Neuronal stem cell (in vitro differentiated cells): ENCODE results near the gene SCGN.

Source experiments
- DNase-seq: peaks from one replicate; pipeline ENCODE4 v3.0.0-alpha.2; 2013; ENCODE audit warnings: low spot score
- H2AFZ ChIP-seq: one replicate; pipeline ENCODE4 v1.6.1; 2013; ENCODE audit warnings: mild to moderate bottlenecking, low read length, inconsistent platforms
- H2AK5ac ChIP-seq: 2 replicates; pipeline ENCODE4 v1.6.1; 2013; ENCODE audit warnings: low read depth, mild to moderate bottlenecking, inconsistent platforms, low read length, moderate library complexity, mixed read lengths
- H2BK120ac ChIP-seq: 2 replicates; pipeline ENCODE4 v1.6.1; 2013; ENCODE audit warnings: low read depth, mild to moderate bottlenecking, inconsistent platforms, low read length, moderate library complexity, mixed read lengths
- H2BK12ac ChIP-seq: one replicate; pipeline ENCODE4 v1.6.1; 2013; ENCODE audit warnings: low read length, inconsistent platforms
- H2BK15ac ChIP-seq: 2 replicates; pipeline ENCODE4 v1.6.1; 2013; ENCODE audit warnings: mild to moderate bottlenecking, low read length, inconsistent platforms, mixed read lengths
- H2BK5ac ChIP-seq: one replicate; pipeline ENCODE4 v1.6.1; 2013; ENCODE audit warnings: inconsistent platforms, mild to moderate bottlenecking, low read length, moderate library complexity
- H3K14ac ChIP-seq: one replicate; pipeline ENCODE4 v1.6.1; 2013; ENCODE audit warnings: low read length, inconsistent platforms
- H3K18ac ChIP-seq: 2 replicates; pipeline ENCODE4 v1.6.1; 2013; ENCODE audit warnings: low read length, inconsistent platforms
- H3K23ac ChIP-seq: 2 replicates; pipeline ENCODE4 v1.6.1; 2013; ENCODE audit warnings: low read depth, mild to moderate bottlenecking, mixed read lengths, low read length, inconsistent platforms; ENCODE audit not compliant: poor library complexity
- H3K27ac ChIP-seq: replicated peaks from 3 replicates; pipeline ENCODE4 v1.5.1; 2013; ENCODE audit warnings: low read length, inconsistent platforms
- H3K27me3 ChIP-seq, 3 experiments: 2 replicates each; pipeline ENCODE4 v1.6.1; 2013; ENCODE audit warnings: low read length in 3 of 3, mild to moderate bottlenecking in 2 of 3, inconsistent platforms in 1 of 3, low read depth in 1 of 3, mixed read lengths in 1 of 3, moderate library complexity in 1 of 3; ENCODE audit not compliant: control insufficient read depth in 3 of 3, insufficient read depth in 3 of 3
- H3K36me3 ChIP-seq, 2 donors: replicated peaks in 1 of 2; 2 replicates each; pipeline ENCODE4 v1.6.1; 2013; ENCODE audit warnings: low read length in 2 of 2; ENCODE audit not compliant: control insufficient read depth in 2 of 2, insufficient read depth in 2 of 2
- H3K4ac ChIP-seq: 2 replicates; pipeline ENCODE4 v1.6.1; 2013; ENCODE audit warnings: inconsistent platforms, mild to moderate bottlenecking, low read length, moderate library complexity
- H3K4me1 ChIP-seq, 2 donors: 1 replicate in 1 of 2; 2 replicates in 1 of 2; pipeline ENCODE4 v1.6.1; 2013; ENCODE audit warnings: low read length in 2 of 2, low read depth in 1 of 2; ENCODE audit not compliant: control insufficient read depth in 2 of 2, insufficient read depth in 1 of 2
- H3K4me2 ChIP-seq: one replicate; pipeline ENCODE4 v1.6.1; 2013; ENCODE audit warnings: mild to moderate bottlenecking, low read length, inconsistent platforms; ENCODE audit not compliant: insufficient read depth, poor library complexity, severe bottlenecking
- H3K4me3 ChIP-seq, 2 donors: 2 replicates each; pipeline ENCODE4 v1.5.1; 2013; ENCODE audit warnings: low read length in 2 of 2, mild to moderate bottlenecking in 2 of 2, inconsistent platforms in 1 of 2, moderate library complexity in 1 of 2
- H3K79me1 ChIP-seq: one replicate; pipeline ENCODE4 v1.6.1; 2013; ENCODE audit warnings: low read depth, mild to moderate bottlenecking, inconsistent platforms, low read length, moderate library complexity
- H3K9ac ChIP-seq: one replicate; pipeline ENCODE4 v1.6.1; 2013; ENCODE audit warnings: mild to moderate bottlenecking, low read depth, low read length, inconsistent platforms; ENCODE audit not compliant: poor library complexity
- H3K9me3 ChIP-seq, 2 donors: replicated peaks in 1 of 2; 2 replicates each; pipeline versions ENCODE3 to v1.6.1; 2013; ENCODE audit warnings: low read length in 2 of 2, mild to moderate bottlenecking in 2 of 2, inconsistent platforms in 1 of 2, low read depth in 1 of 2, mixed read lengths in 1 of 2, moderate library complexity in 1 of 2; ENCODE audit not compliant: control insufficient read depth in 2 of 2, insufficient read depth in 1 of 2
- H4K8ac ChIP-seq: one replicate; pipeline ENCODE4 v1.6.1; 2013; ENCODE audit warnings: low read depth, mild to moderate bottlenecking, inconsistent platforms, low read length, moderate library complexity
- H4K91ac ChIP-seq: one replicate; pipeline ENCODE4 v1.6.1; 2013; ENCODE audit warnings: low read length, low read depth, mild to moderate bottlenecking, inconsistent platforms; ENCODE audit not compliant: poor library complexity
- WGBS, 2 donors: extraction: QIAGEN DNeasy Blood & Tissue Kit; methylation state at CpG; one replicate each; pipeline ENCODE4 v1.1.7; 2013; ENCODE audit warnings: missing lambda C conversion rate in 2 of 2, mixed read lengths in 1 of 2; ENCODE audit not compliant: insufficient read length in 2 of 2, insufficient replicate concordance in 1 of 2; ENCODE audit errors: extremely low coverage in 2 of 2; 5-methylcytosine and 5-hydroxymethylcytosine counted together

The SCGN gene

GRCh38 chr6:25731721-25732120 is 79.7 kb downstream of the SCGN start:
- no peaks in the 10 kb centered on the region for H3K4me1 ChIP-seq
- WGBS, 2 donors: no CpG with 5 or more reads among the region's 15 CpGs

GRCh38 chr6:25732468-25733198 is 80.6 kb downstream of the SCGN start:
- Histone ChIP-seq H3K36me3 (no peaks in the 10 kb centered on the region), H4K8ac (no peak overlapping the region), H3K79me1 (no peaks in the 10 kb centered on the region), H2AK5ac (no peak overlapping the region), H2BK5ac (no peak overlapping the region), H3K4me1 (no peaks in the 10 kb centered on the region), H3K4me3 (no peak overlapping the region), H3K14ac (no peak overlapping the region), H2BK12ac (no peak overlapping the region), H3K9me3 (peaks cover 0 to 2% of the 10 kb centered on the region in 2 donors), H3K27ac (no peak overlapping the region), H2AFZ (no peak overlapping the region), H3K18ac (no peak overlapping the region), H3K4ac (no peak overlapping the region), H2BK120ac (no peak overlapping the region), H3K4me2 (no peak overlapping the region), H2BK15ac (no peak overlapping the region), H3K27me3 (no peaks in the 10 kb centered on the region), H3K23ac (no peak overlapping the region), H3K9ac (no peak overlapping the region), H4K91ac (no peak overlapping the region)
- no CpG with 5 or more reads among the region's 30 CpGs for WGBS, 2 donors
- DNase-seq: no peak

More at GRCh38 chr6:25731721-25732120, 79.7 kb downstream of the SCGN start:
- no peak overlapping the region for H3K4me3 ChIP-seq
- H3K9ac ChIP-seq: no peak overlapping the region
- H2BK15ac ChIP-seq: no peak overlapping the region
- no peaks in the 10 kb centered on the region for H3K27me3 ChIP-seq
- no peak overlapping the region for H2BK12ac ChIP-seq
- H3K36me3 ChIP-seq: no peaks in the 10 kb centered on the region
- H2BK5ac ChIP-seq: no peak overlapping the region
- no peaks in the 10 kb centered on the region for H3K79me1 ChIP-seq
- H3K4ac ChIP-seq: no peak overlapping the region
- no peak overlapping the region for H3K23ac ChIP-seq
- no peak overlapping the region for H4K8ac ChIP-seq
- no peaks in the 10 kb centered on the region for H3K9me3 ChIP-seq
- no peak overlapping the region for H2AK5ac ChIP-seq
- no peak overlapping the region for H3K4me2 ChIP-seq
- H2BK120ac ChIP-seq: no peak overlapping the region
- no peak for DNase-seq
- H3K14ac ChIP-seq: no peak overlapping the region
- H2AFZ ChIP-seq: no peak overlapping the region
- H4K91ac ChIP-seq: no peak overlapping the region
- H3K27ac ChIP-seq: no peak overlapping the region
- no peak overlapping the region for H3K18ac ChIP-seq

DNA sequence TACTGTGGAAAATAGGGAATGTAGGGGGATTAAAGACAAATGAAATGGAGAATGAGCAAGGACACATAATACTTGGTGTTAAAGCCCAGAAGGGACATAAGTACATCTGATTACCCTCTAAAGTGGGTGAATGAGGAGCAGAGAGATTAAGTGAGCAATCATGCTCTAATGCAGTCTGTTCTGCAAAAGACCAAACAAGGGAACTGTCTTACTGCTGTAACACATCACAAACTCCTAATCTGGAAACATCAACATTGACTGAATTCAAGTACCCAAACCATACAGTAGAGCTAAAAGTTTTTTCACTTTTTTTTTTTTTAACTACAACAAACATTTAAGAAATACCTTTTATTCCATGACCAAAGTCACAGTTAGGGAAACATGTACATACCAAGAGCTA is 83.2 kb downstream of the SCGN start:
- H3K4me3 ChIP-seq: no peak overlapping the region
- no peak overlapping the region for H3K18ac ChIP-seq
- no peak overlapping the region for H2AK5ac ChIP-seq
- H3K9ac ChIP-seq: no peak overlapping the region
- no peaks in the 10 kb centered on the region for H3K79me1 ChIP-seq
- peaks cover 0 to 2% of the 10 kb centered on the region in 2 donors for H3K9me3 ChIP-seq
- H2BK15ac ChIP-seq: no peak overlapping the region
- no peak overlapping the region for H3K4ac ChIP-seq
- no peak overlapping the region for H2BK5ac ChIP-seq
- no peaks in the 10 kb centered on the region for H3K36me3 ChIP-seq
- H4K8ac ChIP-seq: no peak overlapping the region
- no peak overlapping the region for H3K27ac ChIP-seq
- no peaks in the 10 kb centered on the region for H3K27me3 ChIP-seq
- no peaks in the 10 kb centered on the region for H3K4me1 ChIP-seq
- no peak overlapping the region for H2BK12ac ChIP-seq
- H2AFZ ChIP-seq: no peak overlapping the region
- H4K91ac ChIP-seq: no peak overlapping the region
- H3K4me2 ChIP-seq: no peak overlapping the region
- DNase-seq: no peak
- no peak overlapping the region for H3K23ac ChIP-seq
- no peak overlapping the region for H3K14ac ChIP-seq
- H2BK120ac ChIP-seq: no peak overlapping the region

- DNase-seq: no peak
- Histone ChIP-seq H3K9me3 (no peaks in the 10 kb centered on the region), H4K8ac (no peak overlapping the region), H3K36me3 (no peaks in the 10 kb centered on the region), H3K9ac (no peak overlapping the region), H2AK5ac (no peak overlapping the region), H2BK12ac (no peak overlapping the region), H2BK5ac (no peak overlapping the region), H3K18ac (no peak overlapping the region), H2BK15ac (no peak overlapping the region), H3K23ac (no peak overlapping the region), H3K79me1 (no peaks in the 10 kb centered on the region), H3K4me3 (no peak overlapping the region), H4K91ac (no peak overlapping the region), H3K4me2 (no peak overlapping the region), H3K27me3 (no peaks in the 10 kb centered on the region), H2BK120ac (no peak overlapping the region), H3K14ac (no peak overlapping the region), H2AFZ (no peak overlapping the region), H3K4me1 (no peaks in the 10 kb centered on the region), H3K4ac (no peak overlapping the region), H3K27ac (no peak overlapping the region)
Observed at GRCh38 chr6:25743868-25744267, 91.9 kb downstream of the SCGN start.
